Esophagus (tissue), 2 donors: ENCODE measurements around the gene SRD5A3. TPM values are rescaled to one million over a fixed set of nuclear protein-coding genes. Genes with fewer than 3 reads are reported as not detected.

Experiments used
- H3K27ac ChIP-seq, 2 donors: one replicate each; pipeline ENCODE4 v1.5.1; 2013; ENCODE audit warnings: low read depth in 2 of 2, mild to moderate bottlenecking in 2 of 2, inconsistent platforms in 1 of 2, low read length in 1 of 2, moderate library complexity in 1 of 2
- H3K27me3 ChIP-seq, 2 donors: one replicate each; pipeline ENCODE4 v1.6.1; 2013; ENCODE audit warnings: low read length in 2 of 2, control low read depth in 1 of 2, mild to moderate bottlenecking in 1 of 2; ENCODE audit not compliant: insufficient read depth in 2 of 2, control insufficient read depth in 1 of 2
- H3K36me3 ChIP-seq, 2 donors: one replicate each; pipeline ENCODE4 v1.6.1; 2013; ENCODE audit warnings: low read length in 1 of 2; ENCODE audit not compliant: control insufficient read depth in 2 of 2, insufficient read depth in 2 of 2
- H3K4me1 ChIP-seq, 2 donors: one replicate each; pipeline ENCODE4 v1.6.1; 2013; ENCODE audit warnings: low read length in 1 of 2; ENCODE audit not compliant: control insufficient read depth in 2 of 2, insufficient read depth in 2 of 2
- H3K4me3 ChIP-seq, 2 donors: one replicate each; pipeline ENCODE4 v1.5.1; 2013; ENCODE audit warnings: low read length in 2 of 2, mild to moderate bottlenecking in 2 of 2, low read depth in 1 of 2, moderate library complexity in 1 of 2
- H3K9me3 ChIP-seq, 2 donors: one replicate each; pipeline ENCODE4 v1.6.1; 2013; ENCODE audit warnings: mild to moderate bottlenecking in 2 of 2, low read depth in 1 of 2, low read length in 1 of 2, moderate library complexity in 1 of 2; ENCODE audit not compliant: control insufficient read depth in 2 of 2, insufficient read depth in 1 of 2
- WGBS, 2 donors: extraction: QIAGEN DNeasy Blood & Tissue Kit; methylation state at CpG; one replicate each; pipeline ENCODE4 v1.1.7; 2013; 5-methylcytosine and 5-hydroxymethylcytosine counted together
- polyA plus RNA-seq, 2 donors: library from polyadenylated mRNA; stranded (reverse); fragments of 200-250 nt; gene quantifications; one replicate each; pipeline ENCODE4 v1.2.3, GENCODE V29; 2013
- donor health status: healthy with polysubstance abuse.
- donor health status: Bipolar disorder and iron deficiency.

The SRD5A3 gene
- polyA plus RNA-seq, 2 donors, result 22.4 to 25.1 TPM

GRCh38 chr4:55382488-55383003 is 36.5 kb downstream of the SRD5A3 start:
- H3K27me3 ChIP-seq, result no peaks in the 10 kb centered on the region
- no peaks in the 10 kb centered on the region for H3K4me1 ChIP-seq
- no peak overlapping the region for H3K27ac ChIP-seq
- H3K4me3 ChIP-seq, result no peak overlapping the region
- WGBS, 2 donors, result 86 to 91% methylated on average over 3 of the region's 3 CpGs
- H3K9me3 ChIP-seq, result no peaks in the 10 kb centered on the region
- no peaks in the 10 kb centered on the region for H3K36me3 ChIP-seq

DNA sequence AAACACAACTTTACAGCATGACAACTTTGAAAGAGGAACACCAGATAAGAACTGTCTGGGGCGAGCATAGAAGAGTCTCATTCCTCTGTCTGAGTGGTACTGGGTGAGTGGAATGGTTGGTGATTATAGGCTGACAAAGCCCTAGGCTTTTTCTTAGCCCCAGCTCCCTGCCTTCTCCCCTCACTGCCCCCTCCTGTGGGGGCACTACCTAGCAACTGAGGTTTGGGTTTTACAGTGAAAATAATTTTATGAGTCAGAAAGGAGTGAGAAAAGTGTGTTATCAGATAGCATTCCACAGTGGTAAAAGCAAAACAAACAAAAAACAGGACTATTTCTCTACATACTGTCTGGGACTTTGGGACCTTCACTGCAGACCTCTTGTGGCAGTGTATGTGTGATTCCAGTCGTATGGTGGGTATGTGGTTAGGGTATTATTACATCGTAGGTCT is 39.2 kb downstream of the SRD5A3 start:
- Histone ChIP-seq H3K4me3 (no peak overlapping the region), H3K27me3 (no peaks in the 10 kb centered on the region), H3K4me1 (no peaks in the 10 kb centered on the region), H3K36me3 (no peaks in the 10 kb centered on the region), H3K9me3 (no peaks in the 10 kb centered on the region), H3K27ac (no peak overlapping the region)
- 70 to 81% methylated on average over 3 of the region's 3 CpGs for WGBS, 2 donors

GRCh38 chr4:55386073-55386472 is 40.0 kb downstream of the SRD5A3 start:
- H3K36me3 ChIP-seq, result no peaks in the 10 kb centered on the region
- no peaks in the 10 kb centered on the region for H3K27me3 ChIP-seq
- no peaks in the 10 kb centered on the region for H3K9me3 ChIP-seq
- no peaks in the 10 kb centered on the region for H3K4me1 ChIP-seq
- H3K4me3 ChIP-seq, result no peak overlapping the region
- H3K27ac ChIP-seq, result no peak overlapping the region

- Histone ChIP-seq H3K27ac (no peak overlapping the region), H3K27me3 (no peaks in the 10 kb centered on the region), H3K36me3 (no peaks in the 10 kb centered on the region), H3K4me1 (no peaks in the 10 kb centered on the region), H3K4me3 (no peak overlapping the region), H3K9me3 (no peaks in the 10 kb centered on the region)
- 79 to 98% methylated on average over 2 of the region's 2 CpGs for WGBS, 2 donors
Measured at GRCh38 chr4:55386840-55387239, 40.8 kb downstream of the SRD5A3 start.

DNA sequence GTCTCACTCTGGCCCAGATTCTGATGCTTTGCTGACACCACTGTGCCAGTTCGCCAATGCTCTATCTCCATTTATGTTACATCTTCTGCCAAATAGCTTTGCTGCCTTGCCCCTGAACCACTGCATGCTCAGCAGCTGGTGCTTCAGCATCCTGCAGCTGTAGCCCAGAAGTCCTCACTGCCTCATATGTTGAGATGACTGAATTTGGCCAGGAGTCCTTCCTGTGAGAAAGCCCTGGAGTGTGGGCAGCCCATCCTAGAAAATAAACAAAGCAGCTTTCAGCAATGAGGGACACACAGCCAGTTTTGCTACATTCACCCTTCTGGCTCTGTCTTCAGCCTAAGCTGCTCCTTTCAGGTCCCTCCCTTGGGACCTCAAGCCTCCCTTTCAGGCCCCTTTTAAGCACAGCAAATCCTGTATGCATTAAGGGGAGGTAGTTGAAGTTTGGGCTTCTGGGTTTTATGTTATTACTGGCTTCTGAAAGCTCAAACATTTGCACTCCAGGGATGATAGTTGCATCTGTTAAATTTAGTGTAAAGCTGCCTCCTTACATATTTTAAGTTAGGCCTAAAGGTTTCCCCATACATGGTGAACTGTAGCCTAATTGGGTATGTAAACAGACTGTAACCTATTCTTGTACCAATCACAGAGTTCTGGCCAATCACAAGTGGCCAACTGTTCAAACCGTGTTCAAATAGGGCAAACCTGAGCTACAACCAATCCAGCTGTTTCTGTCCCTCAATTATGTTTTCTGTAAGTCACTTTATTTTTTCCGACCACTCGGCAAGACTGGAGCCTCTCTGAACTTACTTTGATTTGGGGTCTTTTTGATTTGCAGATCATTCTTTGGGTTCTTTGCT is 47.6 kb downstream of the SRD5A3 start:
- H3K9me3 ChIP-seq, result no peaks in the 10 kb centered on the region
- no peaks in the 10 kb centered on the region for H3K4me1 ChIP-seq
- no peaks in the 10 kb centered on the region for H3K36me3 ChIP-seq
- WGBS, 2 donors, result 82 to 89% methylated on average over 4 of the region's 4 CpGs
- H3K27ac ChIP-seq, result no peak overlapping the region
- no peak overlapping the region for H3K4me3 ChIP-seq
- no peaks in the 10 kb centered on the region for H3K27me3 ChIP-seq

DNA sequence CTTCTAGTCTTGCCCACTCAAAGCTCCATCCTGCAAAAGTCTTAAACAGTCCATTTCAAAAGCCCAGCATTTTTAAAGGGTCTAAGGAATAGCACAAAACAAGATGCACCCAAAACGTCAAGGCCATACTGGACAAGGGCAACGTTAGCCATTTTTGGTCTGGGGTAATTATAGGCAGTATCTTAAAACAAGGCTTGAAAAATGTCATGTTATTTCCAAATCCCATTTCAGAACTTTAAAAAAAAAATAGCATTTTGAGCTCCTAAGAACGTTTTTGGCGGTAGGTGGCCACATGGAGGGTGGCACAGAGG is 49.1 kb downstream of the SRD5A3 start:
- H3K27ac ChIP-seq, result peak overlapping the region; percentile 98 to 100
- 0 to 1% methylated on average over 4 of the region's 4 CpGs for WGBS, 2 donors
- no peaks in the 10 kb centered on the region for H3K27me3 ChIP-seq

GRCh38 chr4:55395529-55396307 is 49.7 kb downstream of the SRD5A3 start, which contains the start of gene TMEM165:
TMEM165 (plus strand) TSS chr4:55395957; CDS start chr4:55396190, 233 bp downstream.
- peak within 1 kb of the TSS; percentile 98 to 100 for H3K27ac ChIP-seq
- WGBS, 2 donors, result 0 to 1% methylated on average over 77 to 95 of the region's 95 CpGs

More for the DNA sequence above, 49.1 kb downstream of the SRD5A3 start:
- Histone ChIP-seq H3K4me3 (peak overlapping the region; percentile 97 to 99), H3K9me3 (no peaks in the 10 kb centered on the region), H3K4me1 (peaks cover 0 to 3% of the 10 kb centered on the region in 2 donors), H3K36me3 (no peaks in the 10 kb centered on the region)

GRCh38 chr4:55396308-55397125 is 50.5 kb downstream of the SRD5A3 start:
- peaks cover 0 to 3% of the 10 kb centered on the region in 2 donors for H3K4me1 ChIP-seq
- no peaks in the 10 kb centered on the region for H3K36me3 ChIP-seq
- no peaks in the 10 kb centered on the region for H3K9me3 ChIP-seq
- WGBS, 2 donors, result 0% methylated on average over 41 of the region's 41 CpGs
- peak overlapping the region; percentile 97 to 99 for H3K4me3 ChIP-seq
- no peaks in the 10 kb centered on the region for H3K27me3 ChIP-seq
- H3K27ac ChIP-seq, result peak overlapping the region; percentile 98 to 100

More at GRCh38 chr4:55395529-55396307, 49.7 kb downstream of the SRD5A3 start, which contains the start of gene TMEM165:
- Histone ChIP-seq H3K36me3 (no peaks in the 10 kb centered on the region), H3K9me3 (no peaks in the 10 kb centered on the region), H3K4me1 (peaks cover 0 to 3% of the 10 kb centered on the region in 2 donors), H3K4me3 (peak within 1 kb of the TSS; percentile 97 to 99), H3K27me3 (no peaks in the 10 kb centered on the region)

DNA sequence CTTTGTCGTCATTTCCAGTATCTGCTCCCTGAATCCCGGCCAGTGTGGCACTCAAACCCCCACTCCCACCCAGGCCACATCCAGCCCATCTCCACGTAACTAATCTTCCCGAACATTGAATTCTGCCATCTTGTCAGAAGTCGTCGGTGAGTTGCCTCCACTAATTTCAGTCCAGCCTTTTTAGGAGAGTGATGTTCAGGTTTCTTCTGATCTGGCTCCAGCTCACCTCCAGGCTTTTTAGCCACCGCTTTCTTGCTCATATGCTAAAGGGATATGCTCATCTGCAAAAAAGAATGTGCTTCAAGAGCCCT is 51.0 kb downstream of the SRD5A3 start:
- Histone ChIP-seq H3K4me1 (peaks cover 0 to 3% of the 10 kb centered on the region in 2 donors), H3K27ac (peak overlapping the region; percentile 98 to 100), H3K9me3 (no peaks in the 10 kb centered on the region), H3K27me3 (no peaks in the 10 kb centered on the region), H3K4me3 (peak overlapping the region; percentile 97 to 99), H3K36me3 (no peaks in the 10 kb centered on the region)
- WGBS, 2 donors, result 4 to 9% methylated on average over 7 of the region's 7 CpGs
